ENCODE results near the gene RGR. TPM values are rescaled to one million over a fixed set of nuclear protein-coding genes. Genes with fewer than 3 reads are reported as not detected.

Gene RGR
- polyA plus RNA-seq, 1 donor (not counting 4 experiments of a cell fraction or from before 2014, with no cell fraction given): not detected

GRCh38 chr10:84235096-84235495, 9.8 kb upstream of the RGR start:
- Histone ChIP-seq H2AFZ (ENCODE audit: control insufficient read depth, low read length) (no peak overlapping the region), H3K9me1 (ENCODE audit: control insufficient read depth, extremely low read depth, insufficient read depth, low read length) (no peaks in the 10 kb centered on the region), H3K9me3 (ENCODE audit: control insufficient read depth, low read depth, low read length) (no peaks in the 10 kb centered on the region), H3K27ac (ENCODE audit: control insufficient read depth, insufficient read depth, low read length) (no peak overlapping the region), H3K4me3 (ENCODE audit: control insufficient read depth in 2 of 3, extremely low read depth in 1 of 3, insufficient read depth in 2 of 3, low read depth in 1 of 3, low read length in 3 of 3) (no peak overlapping the region), H3K27me3 (ENCODE audit: control insufficient read depth, extremely low read depth, insufficient read depth, low read length) (no peaks in the 10 kb centered on the region), H3K79me2 (ENCODE audit: control insufficient read depth, insufficient read depth, low read length) (no peaks in the 10 kb centered on the region), H3K4me1 (ENCODE audit: control insufficient read depth, extremely low read depth, insufficient read depth, low read length) (no peaks in the 10 kb centered on the region), H3K4me2 (ENCODE audit: control insufficient read depth, extremely low read depth, insufficient read depth, low read depth, low read length) (no peak overlapping the region), H3K36me3 (ENCODE audit: control insufficient read depth in 2 of 2, extremely low read depth in 1 of 2, insufficient read depth in 2 of 2, low read length in 2 of 2) (no peaks in the 10 kb centered on the region), H3K9ac (ENCODE audit: control insufficient read depth, extremely low read depth, insufficient read depth, low read length) (no peak overlapping the region), H4K20me1 (ENCODE audit: control insufficient read depth, extremely low read depth, insufficient read depth, low read length) (no peaks in the 10 kb centered on the region)
- no peak for FAIRE-seq
- dilution Hi-C loops (cut with MboI; ENCODE audit: extremely low pct_ligation_motif_present, low sequenced_read_pairs): no loop called here
- TF ChIP-seq CTCF (optimal IDR thresholded peaks at IDR 0.05 in 1 of 3, IDR thresholded peaks at IDR 0.05 in 1 of 3, conservative IDR thresholded peaks at IDR 0.05 in 1 of 3; ENCODE audit: extremely low read depth in 1 of 3, insufficient read depth in 2 of 3, low read length in 3 of 3): no peak
- no peak for TF ChIP-seq EZH2 (IDR thresholded peaks at IDR 0.05; ENCODE audit: low read length)
- no peak for DNase-seq (ENCODE audit: low read depth, low spot score)

- Histone ChIP-seq H3K27me3 (ENCODE audit: control insufficient read depth, extremely low read depth, insufficient read depth, low read length) (no peaks in the 10 kb centered on the region), H3K79me2 (ENCODE audit: control insufficient read depth, insufficient read depth, low read length) (no peaks in the 10 kb centered on the region)
- FAIRE-seq: no peak
These were observed 8.1 kb upstream of the RGR start for GRCh38 chr10:84236807-84237198.

More at GRCh38 chr10:84236807-84237198, 8.1 kb upstream of the RGR start:
- no peak overlapping the region for H3K9ac ChIP-seq (ENCODE audit: control insufficient read depth, extremely low read depth, insufficient read depth, low read length)
- no peak overlapping the region for H3K27ac ChIP-seq (ENCODE audit: control insufficient read depth, insufficient read depth, low read length)
- H3K9me3 ChIP-seq (ENCODE audit: control insufficient read depth, low read depth, low read length): no peaks in the 10 kb centered on the region
- H3K4me3 ChIP-seq (ENCODE audit: control insufficient read depth in 2 of 3, extremely low read depth in 1 of 3, insufficient read depth in 2 of 3, low read depth in 1 of 3, low read length in 3 of 3): no peak overlapping the region
- dilution Hi-C loops (cut with MboI; ENCODE audit: extremely low pct_ligation_motif_present, low sequenced_read_pairs): no loop called here
- DNase-seq (ENCODE audit: low read depth, low spot score): no peak
- no peaks in the 10 kb centered on the region for H4K20me1 ChIP-seq (ENCODE audit: control insufficient read depth, extremely low read depth, insufficient read depth, low read length)
- no peaks in the 10 kb centered on the region for H3K4me1 ChIP-seq (ENCODE audit: control insufficient read depth, extremely low read depth, insufficient read depth, low read length)
- H3K9me1 ChIP-seq (ENCODE audit: control insufficient read depth, extremely low read depth, insufficient read depth, low read length): no peaks in the 10 kb centered on the region
- TF ChIP-seq CTCF (optimal IDR thresholded peaks at IDR 0.05 in 1 of 3, IDR thresholded peaks at IDR 0.05 in 1 of 3, conservative IDR thresholded peaks at IDR 0.05 in 1 of 3; ENCODE audit: extremely low read depth in 1 of 3, insufficient read depth in 2 of 3, low read length in 3 of 3) (no peak), EZH2 (IDR thresholded peaks at IDR 0.05; ENCODE audit: low read length) (no peak)
- no peak overlapping the region for H2AFZ ChIP-seq (ENCODE audit: control insufficient read depth, low read length)
- H3K4me2 ChIP-seq (ENCODE audit: control insufficient read depth, extremely low read depth, insufficient read depth, low read depth, low read length): no peak overlapping the region
- no peaks in the 10 kb centered on the region for H3K36me3 ChIP-seq (ENCODE audit: control insufficient read depth in 2 of 2, extremely low read depth in 1 of 2, insufficient read depth in 2 of 2, low read length in 2 of 2)

Measured in keratinocyte (primary cell).